ENCODE measurements around the gene NDUFB5. TPM values are rescaled to one million over a fixed set of nuclear protein-coding genes. Genes with fewer than 3 reads are reported as not detected.

The NDUFB5 gene
- total and polyA plus RNA-seq, 2 donors from 2014 or later = 102 to 290 TPM

DNA sequence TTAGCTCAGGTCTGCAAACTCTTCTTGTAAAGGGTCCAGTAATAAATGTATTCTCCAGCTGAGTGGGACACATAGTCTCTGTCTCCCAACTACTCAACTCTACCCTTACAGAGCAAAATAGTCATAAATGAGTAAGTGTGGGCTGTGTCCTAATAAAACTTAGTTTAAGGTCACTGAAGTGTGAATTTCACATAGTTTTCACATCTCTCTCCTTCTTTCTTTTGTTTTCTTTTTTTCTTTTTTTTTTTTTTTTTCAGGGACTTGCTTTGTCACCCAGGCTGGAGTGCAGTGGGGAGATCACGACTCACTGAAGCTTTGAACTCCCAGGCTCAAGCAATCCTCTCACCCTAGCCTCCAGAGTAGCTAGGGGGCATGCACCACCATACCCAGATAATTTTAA, 43.8 kb upstream of the NDUFB5 start:
- FAIRE-seq (no peak), DNase-seq (no peak)
- H3K4me3 ChIP-seq (ENCODE audit: low read length in 3 of 3) = no peak overlapping the region
- H3K27me3 ChIP-seq (ENCODE audit: control insufficient read depth, insufficient read depth, low read length) = no peaks in the 10 kb centered on the region
- peaks cover 0 to 4% (median 4%) of the 10 kb centered on the region in 3 donors for H3K4me1 ChIP-seq (ENCODE audit: control insufficient read depth in 2 of 3, insufficient read depth in 2 of 3, low read depth in 1 of 3, low read length in 3 of 3)
- no peaks in the 10 kb centered on the region for H3K36me3 ChIP-seq (ENCODE audit: control insufficient read depth in 2 of 3, insufficient read depth in 3 of 3, low read length in 3 of 3)
- intact Hi-C loops (cut with DNase I) = no loop called here
- H3K9me3 ChIP-seq (ENCODE audit: control insufficient read depth in 2 of 3, insufficient read depth in 1 of 3, low read length in 3 of 3) = no peaks in the 10 kb centered on the region
- H3K9ac ChIP-seq (ENCODE audit: low read length in 3 of 3) = no peak overlapping the region
- TF ChIP-seq, protein P1, sequence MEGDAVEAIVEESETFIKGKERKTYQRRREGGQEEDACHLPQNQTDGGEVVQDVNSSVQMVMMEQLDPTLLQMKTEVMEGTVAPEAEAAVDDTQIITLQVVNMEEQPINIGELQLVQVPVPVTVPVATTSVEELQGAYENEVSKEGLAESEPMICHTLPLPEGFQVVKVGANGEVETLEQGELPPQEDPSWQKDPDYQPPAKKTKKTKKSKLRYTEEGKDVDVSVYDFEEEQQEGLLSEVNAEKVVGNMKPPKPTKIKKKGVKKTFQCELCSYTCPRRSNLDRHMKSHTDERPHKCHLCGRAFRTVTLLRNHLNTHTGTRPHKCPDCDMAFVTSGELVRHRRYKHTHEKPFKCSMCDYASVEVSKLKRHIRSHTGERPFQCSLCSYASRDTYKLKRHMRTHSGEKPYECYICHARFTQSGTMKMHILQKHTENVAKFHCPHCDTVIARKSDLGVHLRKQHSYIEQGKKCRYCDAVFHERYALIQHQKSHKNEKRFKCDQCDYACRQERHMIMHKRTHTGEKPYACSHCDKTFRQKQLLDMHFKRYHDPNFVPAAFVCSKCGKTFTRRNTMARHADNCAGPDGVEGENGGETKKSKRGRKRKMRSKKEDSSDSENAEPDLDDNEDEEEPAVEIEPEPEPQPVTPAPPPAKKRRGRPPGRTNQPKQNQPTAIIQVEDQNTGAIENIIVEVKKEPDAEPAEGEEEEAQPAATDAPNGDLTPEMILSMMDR (IDR thresholded peaks at IDR 0.05; ENCODE audit: borderline replicate concordance, extremely low read depth, insufficient read depth) = no peak
- H3K27ac ChIP-seq (ENCODE audit: low read depth in 2 of 2, low read length in 2 of 2) = no peak overlapping the region

GRCh38 chr3:179562591-179563270, 41.9 kb upstream of the NDUFB5 start, which contains the start of gene ACTL6A:
Gene ACTL6A (plus strand): TSS chr3:179562926. CDS start chr3:179563093, 167 bp downstream.
- FAIRE-seq = peak; percentile 98
- Histone ChIP-seq H3K4me3 (ENCODE audit: low read length in 3 of 3) (peak within 1 kb of the TSS; percentile 83 to 91 (median 87)), H3K4me1 (ENCODE audit: control insufficient read depth in 2 of 3, insufficient read depth in 2 of 3, low read depth in 1 of 3, low read length in 3 of 3) (peaks cover 0 to 4% (median 4%) of the 10 kb centered on the region in 3 donors), H3K9ac (ENCODE audit: low read length in 3 of 3) (peak within 1 kb of the TSS; percentile 48 to 80 (median 72)), H3K27ac (ENCODE audit: low read depth in 2 of 2, low read length in 2 of 2) (peak within 1 kb of the TSS; percentile 70), H3K9me3 (ENCODE audit: control insufficient read depth in 2 of 3, insufficient read depth in 1 of 3, low read length in 3 of 3) (no peaks in the 10 kb centered on the region), H3K27me3 (ENCODE audit: control insufficient read depth, insufficient read depth, low read length) (no peaks in the 10 kb centered on the region), H3K36me3 (ENCODE audit: control insufficient read depth in 2 of 3, insufficient read depth in 3 of 3, low read length in 3 of 3) (no peaks in the 10 kb centered on the region)
- TF ChIP-seq, protein P1 (IDR thresholded peaks at IDR 0.05; ENCODE audit: borderline replicate concordance, extremely low read depth, insufficient read depth) = no peak
- intact Hi-C loops (cut with DNase I) = no loop called here
- DNase-seq = peak; percentile 100

DNA sequence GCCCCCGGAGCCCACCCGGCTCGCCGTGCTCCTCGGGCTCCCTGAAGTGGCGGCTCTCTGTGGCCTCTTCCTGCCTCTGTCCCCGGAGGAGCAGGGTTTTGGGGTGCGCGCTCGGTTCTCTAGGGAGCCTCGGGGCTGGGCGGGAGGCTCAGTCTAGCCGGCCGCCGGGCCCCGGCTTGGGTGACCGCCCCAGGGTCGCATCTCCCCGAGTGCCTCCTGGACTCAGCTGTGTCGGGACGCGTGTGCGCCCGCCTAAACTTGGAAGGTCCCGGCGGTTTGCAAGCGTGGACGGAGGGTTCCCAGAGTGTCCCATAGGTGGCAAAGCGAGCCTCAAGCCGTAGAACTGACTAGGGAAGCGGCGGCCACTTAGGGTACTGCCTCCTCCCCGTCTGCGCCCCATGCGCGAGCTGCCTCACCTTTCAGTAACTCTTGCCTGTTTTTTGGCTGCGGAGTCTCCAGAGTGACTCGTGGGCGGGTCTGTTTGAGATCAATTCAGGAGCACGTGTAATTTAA, 41.3 kb upstream of the NDUFB5 start:
- Histone ChIP-seq H3K4me3 (ENCODE audit: low read length in 3 of 3) (peak overlapping the region; percentile 40 to 87 (median 83)), H3K27me3 (ENCODE audit: control insufficient read depth, insufficient read depth, low read length) (no peaks in the 10 kb centered on the region), H3K9ac (ENCODE audit: low read length in 3 of 3) (peak overlapping the region; percentile 24 to 72 (median 48)), H3K27ac (ENCODE audit: low read depth in 2 of 2, low read length in 2 of 2) (peak overlapping the region; percentile 70), H3K36me3 (ENCODE audit: control insufficient read depth in 2 of 3, insufficient read depth in 3 of 3, low read length in 3 of 3) (no peaks in the 10 kb centered on the region), H3K9me3 (ENCODE audit: control insufficient read depth in 2 of 3, insufficient read depth in 1 of 3, low read length in 3 of 3) (no peaks in the 10 kb centered on the region), H3K4me1 (ENCODE audit: control insufficient read depth in 2 of 3, insufficient read depth in 2 of 3, low read depth in 1 of 3, low read length in 3 of 3) (peaks cover 0 to 4% (median 4%) of the 10 kb centered on the region in 3 donors)
- intact Hi-C loops (cut with DNase I) = no loop called here
- TF ChIP-seq, protein P1 (IDR thresholded peaks at IDR 0.05; ENCODE audit: borderline replicate concordance, extremely low read depth, insufficient read depth) = no peak
- FAIRE-seq (no peak), DNase-seq (peak; percentile 78 to 88 (median 85))
